IPS-15b (cell line): Measurements from ENCODE around the gene ABLIM2.

ENCODE experiments used
- H3K27me3 ChIP-seq: one replicate; pipeline ENCODE4 v1.6.1; 2013; ENCODE audit warnings: low read length; ENCODE audit not compliant: control insufficient read depth, insufficient read depth
- H3K36me3 ChIP-seq: one replicate; pipeline ENCODE4 v1.6.1; 2013; ENCODE audit warnings: low read length; ENCODE audit not compliant: control insufficient read depth, insufficient read depth
- H3K4me1 ChIP-seq: one replicate; pipeline ENCODE4 v1.6.1; 2013; ENCODE audit warnings: mild to moderate bottlenecking, low read length; ENCODE audit not compliant: control insufficient read depth, insufficient read depth
- H3K4me3 ChIP-seq: one replicate; pipeline ENCODE4 v1.5.1; 2013; ENCODE audit warnings: low read depth, low read length
- H3K9ac ChIP-seq: one replicate; pipeline ENCODE4 v1.6.1; 2013; ENCODE audit warnings: low read depth, mild to moderate bottlenecking, low read length
- H3K9me3 ChIP-seq: one replicate; pipeline ENCODE4 v1.6.1; 2013; ENCODE audit warnings: mild to moderate bottlenecking, low read length; ENCODE audit not compliant: control insufficient read depth, insufficient read depth

Gene ABLIM2

GRCh38 chr4:8189551-8190466 is 31.2 kb upstream of the ABLIM2 start:
- no peaks in the 10 kb centered on the region for H3K9me3 ChIP-seq
- H3K36me3 ChIP-seq = no peaks in the 10 kb centered on the region
- H3K4me3 ChIP-seq = no peak overlapping the region
- no peaks in the 10 kb centered on the region for H3K4me1 ChIP-seq
- H3K9ac ChIP-seq = no peak overlapping the region
- H3K27me3 ChIP-seq = no peaks in the 10 kb centered on the region

- no peaks in the 10 kb centered on the region for H3K36me3 ChIP-seq
- no peaks in the 10 kb centered on the region for H3K4me1 ChIP-seq
- H3K9me3 ChIP-seq = no peaks in the 10 kb centered on the region
- no peak overlapping the region for H3K9ac ChIP-seq
- H3K27me3 ChIP-seq = no peaks in the 10 kb centered on the region
- H3K4me3 ChIP-seq = no peak overlapping the region
These were observed 30.3 kb upstream of the ABLIM2 start for GRCh38 chr4:8188743-8189550.

GRCh38 chr4:8188085-8188484 is 29.5 kb upstream of the ABLIM2 start:
- Histone ChIP-seq H3K9me3 (no peaks in the 10 kb centered on the region), H3K9ac (no peak overlapping the region), H3K27me3 (no peaks in the 10 kb centered on the region), H3K4me3 (no peak overlapping the region), H3K36me3 (no peaks in the 10 kb centered on the region), H3K4me1 (no peaks in the 10 kb centered on the region)

GRCh38 chr4:8185930-8186329 is 27.3 kb upstream of the ABLIM2 start:
- H3K27me3 ChIP-seq = no peaks in the 10 kb centered on the region
- H3K4me3 ChIP-seq = no peak overlapping the region
- no peaks in the 10 kb centered on the region for H3K36me3 ChIP-seq
- H3K9me3 ChIP-seq = no peaks in the 10 kb centered on the region
- H3K9ac ChIP-seq = no peak overlapping the region
- H3K4me1 ChIP-seq = no peaks in the 10 kb centered on the region

GRCh38 chr4:8185295-8185694 is 26.7 kb upstream of the ABLIM2 start:
- no peak overlapping the region for H3K9ac ChIP-seq
- H3K4me1 ChIP-seq = no peaks in the 10 kb centered on the region
- H3K9me3 ChIP-seq = no peaks in the 10 kb centered on the region
- H3K36me3 ChIP-seq = no peaks in the 10 kb centered on the region
- H3K4me3 ChIP-seq = no peak overlapping the region
- H3K27me3 ChIP-seq = no peaks in the 10 kb centered on the region

GRCh38 chr4:8184061-8184460 is 25.4 kb upstream of the ABLIM2 start:
- no peak overlapping the region for H3K4me3 ChIP-seq
- H3K9me3 ChIP-seq = no peaks in the 10 kb centered on the region
- no peaks in the 10 kb centered on the region for H3K4me1 ChIP-seq
- no peaks in the 10 kb centered on the region for H3K27me3 ChIP-seq
- H3K36me3 ChIP-seq = no peaks in the 10 kb centered on the region
- H3K9ac ChIP-seq = no peak overlapping the region

- H3K9me3 ChIP-seq = no peaks in the 10 kb centered on the region
- no peak overlapping the region for H3K9ac ChIP-seq
- no peaks in the 10 kb centered on the region for H3K36me3 ChIP-seq
- no peaks in the 10 kb centered on the region for H3K4me1 ChIP-seq
- no peaks in the 10 kb centered on the region for H3K27me3 ChIP-seq
- H3K4me3 ChIP-seq = no peak overlapping the region
These were observed 24.5 kb upstream of the ABLIM2 start for GRCh38 chr4:8182858-8183725.

- no peak overlapping the region for H3K4me3 ChIP-seq
- H3K9me3 ChIP-seq = no peaks in the 10 kb centered on the region
- no peaks in the 10 kb centered on the region for H3K36me3 ChIP-seq
- H3K4me1 ChIP-seq = no peaks in the 10 kb centered on the region
- no peak overlapping the region for H3K9ac ChIP-seq
- no peaks in the 10 kb centered on the region for H3K27me3 ChIP-seq
These were observed 23.7 kb upstream of the ABLIM2 start for GRCh38 chr4:8182294-8182693.

GRCh38 chr4:8181844-8182243 is 23.2 kb upstream of the ABLIM2 start:
- Histone ChIP-seq H3K9ac (no peak overlapping the region), H3K4me1 (no peaks in the 10 kb centered on the region), H3K27me3 (no peaks in the 10 kb centered on the region)

GRCh38 chr4:8181119-8181518 is 22.5 kb upstream of the ABLIM2 start:
- no peak overlapping the region for H3K4me3 ChIP-seq
- no peak overlapping the region for H3K9ac ChIP-seq
- H3K4me1 ChIP-seq = no peaks in the 10 kb centered on the region
- no peaks in the 10 kb centered on the region for H3K27me3 ChIP-seq
- no peaks in the 10 kb centered on the region for H3K9me3 ChIP-seq
- H3K36me3 ChIP-seq = no peaks in the 10 kb centered on the region

More at GRCh38 chr4:8181844-8182243, 23.2 kb upstream of the ABLIM2 start:
- Histone ChIP-seq H3K36me3 (no peaks in the 10 kb centered on the region), H3K9me3 (no peaks in the 10 kb centered on the region), H3K4me3 (no peak overlapping the region)

- Histone ChIP-seq H3K9me3 (no peaks in the 10 kb centered on the region), H3K4me3 (no peak overlapping the region), H3K9ac (no peak overlapping the region), H3K27me3 (no peaks in the 10 kb centered on the region), H3K36me3 (no peaks in the 10 kb centered on the region), H3K4me1 (no peaks in the 10 kb centered on the region)
These were observed 21.9 kb upstream of the ABLIM2 start for GRCh38 chr4:8180310-8181093.
